ENCODE results near the gene IL19.
"Not testable (repeated sequence)": the region's sequence is repeated elsewhere in the genome, so short reads cannot be mapped to it uniquely, and the experiment has no call there.

The IL19 gene

DNA sequence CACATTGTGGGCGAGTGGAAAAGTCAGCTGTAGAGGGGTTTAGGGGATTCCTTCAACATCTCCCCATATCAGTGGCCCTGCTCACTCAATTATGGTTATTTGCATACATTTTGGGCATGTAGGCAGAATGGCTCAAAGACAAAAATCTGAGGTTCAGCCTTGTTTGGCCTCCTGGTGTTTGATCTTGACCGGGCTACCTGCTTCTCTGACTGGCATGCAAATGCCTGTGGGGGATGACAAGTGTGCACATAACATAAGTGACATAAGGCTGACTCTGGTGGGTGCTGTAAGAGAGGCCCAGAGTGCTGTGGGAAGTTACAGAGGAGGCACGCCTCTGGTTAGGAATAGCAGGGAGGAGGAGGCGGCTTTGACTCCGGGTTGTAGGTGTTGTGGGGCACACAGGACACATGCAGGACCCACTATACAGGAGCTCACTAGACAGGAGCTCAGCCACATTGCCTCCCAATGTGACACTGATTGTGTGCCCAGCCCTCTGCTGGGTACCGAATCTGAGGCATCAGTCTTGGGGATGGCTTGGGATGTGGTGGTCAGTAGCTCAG is 29.4 kb upstream of the IL19 start:
- no peak for DNase-seq (ENCODE audit: low read depth)

DNA sequence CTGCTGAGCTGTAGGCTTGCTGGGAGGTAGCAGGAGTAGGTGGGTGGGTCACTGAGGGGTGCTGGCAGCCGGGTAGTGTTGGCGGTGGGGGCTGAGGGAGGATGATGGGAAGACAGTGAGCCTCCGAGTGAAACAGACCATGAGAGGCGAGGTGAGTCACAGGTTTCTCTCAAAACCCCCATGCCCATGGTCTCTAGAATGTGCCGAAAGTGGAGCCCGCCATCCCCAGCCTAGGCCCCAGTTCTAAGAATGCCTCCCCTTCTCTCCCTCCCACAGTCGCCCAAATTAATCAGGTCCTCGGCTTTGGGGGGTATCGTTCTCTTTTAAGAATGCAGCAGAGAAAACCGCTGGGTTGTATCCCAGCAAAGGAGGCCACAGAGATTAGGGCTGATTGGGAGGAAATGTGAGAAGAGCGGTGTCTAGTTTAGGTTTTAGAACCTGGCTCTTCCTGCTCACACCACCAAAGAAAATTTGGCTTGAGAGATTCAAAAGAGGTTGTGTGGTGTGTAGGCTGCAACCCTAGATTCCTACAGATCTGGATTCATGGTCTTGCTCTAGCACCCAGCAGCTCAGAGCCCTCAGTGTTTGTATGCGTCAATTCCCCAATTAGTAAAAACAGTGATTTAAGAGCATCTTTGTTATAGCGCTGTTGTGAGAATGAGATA is 27.7 kb upstream of the IL19 start:
- no peak for DNase-seq (ENCODE audit: low read depth)

DNA sequence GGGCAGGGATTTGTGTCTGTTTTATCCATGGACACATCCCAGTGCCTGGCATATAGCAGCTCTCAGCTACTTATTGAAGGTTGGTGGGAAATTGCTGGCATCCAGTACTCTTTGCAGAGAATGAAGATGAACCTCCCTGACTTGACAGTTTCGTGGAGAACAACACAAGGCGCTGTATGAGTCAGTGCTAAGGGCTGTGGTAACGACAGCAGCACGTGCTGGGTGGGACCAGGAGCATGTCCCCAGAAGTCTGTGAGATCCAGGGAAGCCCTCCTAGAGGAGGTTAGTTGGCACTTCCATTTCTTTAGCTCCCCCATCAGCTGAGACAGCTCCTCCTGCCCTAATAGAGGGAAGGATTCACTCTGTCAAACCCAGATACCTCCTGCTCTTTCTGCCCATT is 25.9 kb upstream of the IL19 start:
- DNase-seq (ENCODE audit: low read depth) = no peak

DNA sequence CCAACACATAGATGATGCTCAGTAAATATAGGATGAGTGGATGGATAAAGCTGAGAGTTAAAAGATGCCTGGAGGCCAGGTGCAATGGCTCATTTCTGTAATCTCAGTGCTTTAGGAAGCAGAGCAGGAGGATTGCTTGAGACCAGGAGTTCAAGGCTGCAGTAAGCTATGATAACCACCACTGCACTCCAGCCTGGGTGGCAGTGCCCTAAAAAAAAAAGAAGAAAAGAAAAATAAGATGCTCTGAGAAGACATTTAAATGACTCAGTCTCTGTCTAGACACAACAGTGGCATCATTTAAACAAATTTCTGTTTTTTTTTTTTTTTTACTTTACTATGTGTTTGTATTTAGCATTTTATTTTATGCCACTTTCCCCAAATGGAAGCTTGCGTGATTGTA is 25.3 kb upstream of the IL19 start:
- no peak for DNase-seq (ENCODE audit: low read depth)

DNA sequence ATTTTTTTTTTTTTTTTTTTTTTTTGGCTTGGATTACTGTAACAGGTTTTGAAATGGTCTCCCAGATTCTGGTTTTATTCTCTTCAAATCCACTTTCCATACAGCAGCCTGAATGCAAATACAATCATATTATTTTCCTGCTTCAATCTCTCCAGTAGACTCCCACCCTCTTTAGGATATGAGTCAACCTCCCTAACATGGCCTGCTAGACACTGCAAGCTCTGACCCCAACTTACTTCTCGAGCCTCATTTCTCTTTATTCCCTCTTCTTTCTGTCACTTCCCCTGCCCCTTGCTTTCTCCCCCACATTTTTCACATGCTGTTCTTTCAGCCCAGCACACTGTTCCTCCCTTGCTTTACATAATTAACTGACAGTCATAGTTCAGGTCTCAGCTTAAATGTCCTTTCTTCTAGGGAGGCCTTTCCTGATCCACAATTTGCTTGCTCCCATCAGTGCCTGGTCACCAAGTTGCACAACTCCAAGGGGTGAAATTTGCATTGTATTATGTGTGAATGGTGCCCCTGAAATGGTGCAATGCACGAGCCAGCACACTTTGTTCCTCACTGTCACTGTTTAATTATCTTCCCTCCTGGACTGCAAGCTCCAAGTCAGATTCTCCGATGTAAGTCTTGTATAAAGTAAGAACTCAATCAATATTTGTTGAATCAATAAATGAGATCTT is 22.1 kb upstream of the IL19 start:
- DNase-seq (ENCODE audit: low read depth) = no peak

DNA sequence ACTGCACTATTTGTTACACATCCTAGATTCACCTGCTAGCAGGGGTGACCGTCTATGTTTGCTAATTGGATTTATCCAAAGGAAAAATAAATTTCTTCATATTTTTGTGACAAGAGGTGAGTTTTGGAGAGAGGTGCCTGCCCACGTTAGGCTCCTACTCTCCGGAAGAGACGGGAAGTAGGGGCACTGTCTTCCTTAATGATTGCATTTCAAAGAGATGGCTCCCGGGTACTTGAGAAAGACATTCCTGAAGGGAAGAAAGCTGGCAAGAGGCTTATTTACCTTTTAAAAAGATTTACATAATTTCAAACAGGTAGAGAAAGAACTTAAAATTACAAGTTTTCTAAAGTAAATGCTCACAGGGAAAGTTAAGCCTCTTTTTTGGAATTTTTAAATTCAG is 18.7 kb upstream of the IL19 start:
- DNase-seq (ENCODE audit: low read depth) = no peak

DNA sequence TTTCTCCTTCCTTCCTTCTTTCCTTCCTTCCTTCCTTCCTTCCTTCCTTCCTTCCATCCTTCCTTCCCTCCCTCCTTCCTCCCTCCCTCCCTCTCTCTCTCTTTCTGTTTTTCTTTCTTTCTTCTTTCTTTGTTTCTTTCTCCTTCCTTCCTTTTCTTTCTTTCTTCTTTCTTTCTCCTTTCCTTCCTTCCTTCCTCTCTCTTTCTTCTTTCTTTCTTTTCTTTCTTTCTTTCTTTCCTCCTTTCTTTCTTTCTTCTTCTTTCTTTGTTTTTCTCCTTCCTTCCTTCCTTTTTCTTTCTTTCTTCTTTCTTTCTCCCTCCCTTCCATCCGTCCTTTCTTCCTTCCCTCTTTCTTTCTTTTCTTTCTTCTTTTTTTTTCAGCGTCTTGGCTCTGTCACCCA is 18.1 kb upstream of the IL19 start:
- DNase-seq (ENCODE audit: low read depth) = no peak

DNA sequence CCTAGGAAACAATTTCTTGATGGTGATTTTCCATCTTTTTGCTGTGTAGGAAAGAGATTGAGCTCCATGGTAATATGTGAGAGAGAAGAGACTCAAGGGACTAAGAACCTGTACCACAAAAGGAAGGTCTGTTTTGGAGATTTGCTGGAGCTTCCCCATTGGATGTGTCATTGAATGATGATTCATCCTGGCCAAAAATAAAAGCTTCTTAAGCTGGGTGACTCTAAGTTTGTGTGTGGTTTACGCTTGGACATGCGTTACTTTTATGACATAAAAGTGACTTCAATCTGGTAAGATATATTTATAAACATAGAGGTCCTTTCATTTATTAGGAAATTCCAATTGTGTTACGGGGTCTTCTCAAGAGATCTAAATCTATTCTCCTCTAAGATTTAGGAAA is 17.4 kb upstream of the IL19 start:
- no peak for DNase-seq (ENCODE audit: low read depth)

DNA sequence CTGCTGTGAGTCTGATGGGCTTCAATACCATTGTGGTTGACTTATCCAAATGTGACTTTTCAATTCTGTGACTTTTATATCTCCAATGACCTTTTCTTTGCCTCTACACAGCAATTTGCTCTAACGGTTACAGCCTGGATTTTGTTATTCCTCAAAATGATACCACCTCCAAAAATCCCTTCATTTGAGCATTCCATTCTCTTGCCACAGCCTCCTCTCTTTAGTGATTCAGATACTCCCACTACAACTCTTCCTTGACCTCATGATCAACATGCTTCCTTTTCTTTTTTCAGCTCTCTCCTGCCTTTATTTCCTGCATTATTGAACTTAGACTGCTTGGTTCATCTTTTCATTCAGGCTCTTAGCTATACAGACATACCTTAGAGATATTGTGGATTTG is 16.6 kb upstream of the IL19 start:
- DNase-seq (ENCODE audit: low read depth) = no peak

DNA sequence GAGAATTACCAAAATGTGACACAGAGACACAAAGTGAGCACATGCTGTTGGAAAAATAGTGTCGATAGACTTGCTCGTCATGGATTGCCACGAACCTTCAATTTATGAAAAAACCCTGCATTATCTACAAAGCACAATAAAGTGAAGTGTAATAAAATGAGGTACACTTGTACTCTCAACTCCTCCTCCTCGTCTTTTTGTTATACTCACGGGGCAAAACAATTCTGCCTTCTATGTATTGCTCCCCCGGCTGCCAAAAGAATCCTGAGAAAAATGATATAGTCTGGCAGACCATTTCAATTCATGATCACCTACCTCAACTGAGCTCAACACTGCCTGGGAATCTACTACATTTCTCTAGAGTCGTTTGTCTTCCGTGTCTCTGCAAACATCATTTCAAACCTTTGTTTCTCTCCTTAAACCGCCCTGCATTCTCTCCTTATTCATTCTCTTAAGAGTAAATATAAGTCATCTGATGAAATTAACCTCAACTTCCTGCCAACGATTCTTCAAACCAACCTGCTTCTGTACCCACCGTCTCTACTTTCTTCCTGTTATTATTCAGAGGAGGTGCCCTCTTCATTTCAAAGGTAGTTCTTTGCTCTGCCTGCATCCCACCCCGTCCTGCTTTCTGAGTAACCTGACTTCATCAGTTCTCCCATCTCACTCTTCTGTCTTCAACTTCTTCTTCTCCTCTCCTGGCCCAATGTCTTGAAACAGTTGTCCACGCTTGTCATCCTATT is 12.9 kb upstream of the IL19 start:
- no peak for DNase-seq (ENCODE audit: low read depth)

DNA sequence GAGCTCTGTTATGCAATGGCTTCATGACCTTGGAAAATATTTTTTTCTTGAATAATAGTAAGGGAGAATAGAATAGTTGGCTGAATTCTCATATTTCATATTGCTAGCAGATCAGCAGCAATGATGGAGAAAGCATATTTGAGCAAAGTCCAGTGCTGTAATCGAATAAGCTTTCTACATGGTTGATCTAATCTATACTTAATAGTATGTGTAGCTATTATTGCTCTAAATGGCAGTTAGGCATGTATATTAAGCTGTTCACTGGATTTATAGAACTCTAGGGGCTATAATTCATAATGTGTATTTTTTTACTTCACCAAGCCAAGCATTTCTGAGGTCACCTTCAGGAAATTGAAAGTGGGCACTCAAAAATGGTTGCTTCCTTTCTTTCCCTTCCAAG is 10.0 kb upstream of the IL19 start:
- no peak for DNase-seq (ENCODE audit: low read depth)

DNA sequence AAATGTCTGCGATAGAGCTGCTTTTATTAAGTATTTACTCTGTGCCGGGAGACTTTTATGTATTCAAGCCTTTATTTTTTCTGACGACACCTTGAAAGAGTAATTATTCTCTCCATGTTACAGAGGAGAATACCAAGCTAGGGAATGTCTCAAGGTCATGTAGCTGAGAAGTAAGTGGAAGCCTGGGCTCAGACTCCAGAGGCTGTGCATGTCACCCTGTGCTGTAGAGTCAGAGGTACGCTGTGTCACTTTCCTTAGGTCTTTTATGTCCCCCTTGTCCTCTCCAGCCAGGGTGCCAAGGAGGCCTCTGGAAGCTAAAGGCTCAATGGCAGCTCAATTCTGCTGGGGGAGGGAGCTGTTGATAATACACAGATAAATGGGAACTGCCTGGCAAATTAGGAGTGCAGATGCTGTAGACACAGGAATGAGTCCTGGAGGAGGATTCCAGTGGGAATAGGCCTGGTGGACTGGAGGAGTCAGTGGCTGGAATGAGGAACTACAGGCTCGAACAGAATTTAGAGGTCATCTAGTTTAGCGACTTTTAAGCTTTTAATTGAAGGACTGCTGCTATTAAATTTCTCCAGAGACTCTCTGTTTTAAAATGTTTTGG is 9.3 kb upstream of the IL19 start:
- no peak for DNase-seq (ENCODE audit: low read depth)

DNA sequence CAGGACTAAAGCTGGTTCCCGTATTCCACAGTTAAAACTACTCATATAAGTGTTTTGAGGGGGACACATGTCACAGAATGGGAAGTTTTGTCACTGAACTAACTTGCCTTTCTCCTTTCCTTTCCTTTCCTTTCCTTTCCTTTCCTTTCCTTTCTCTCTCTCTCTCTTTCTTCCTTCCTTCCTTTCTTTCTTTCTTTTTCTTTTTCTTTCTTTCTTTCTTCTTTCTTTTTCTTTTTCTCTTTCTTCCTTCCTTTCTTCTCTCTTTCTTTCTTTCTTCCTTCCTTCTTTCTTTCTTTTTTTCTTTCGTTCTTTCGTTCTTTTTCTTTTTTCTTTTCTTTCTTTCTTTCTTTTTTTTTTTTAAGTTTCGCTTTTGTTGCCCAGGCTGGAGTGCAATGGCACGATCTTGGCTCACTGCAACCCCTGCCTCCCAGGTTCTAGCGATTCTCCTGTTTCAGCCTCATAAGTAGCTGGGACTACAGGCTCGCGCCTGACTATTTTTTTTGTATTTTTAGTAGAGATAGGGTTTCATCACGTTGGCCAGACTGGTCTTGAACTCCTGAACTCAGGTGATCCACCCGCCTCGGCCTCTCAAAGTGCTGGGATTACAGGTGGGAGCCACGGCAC is 7.7 kb upstream of the IL19 start:
- not testable (repeated sequence) for DNase-seq (ENCODE audit: low read depth)

DNA sequence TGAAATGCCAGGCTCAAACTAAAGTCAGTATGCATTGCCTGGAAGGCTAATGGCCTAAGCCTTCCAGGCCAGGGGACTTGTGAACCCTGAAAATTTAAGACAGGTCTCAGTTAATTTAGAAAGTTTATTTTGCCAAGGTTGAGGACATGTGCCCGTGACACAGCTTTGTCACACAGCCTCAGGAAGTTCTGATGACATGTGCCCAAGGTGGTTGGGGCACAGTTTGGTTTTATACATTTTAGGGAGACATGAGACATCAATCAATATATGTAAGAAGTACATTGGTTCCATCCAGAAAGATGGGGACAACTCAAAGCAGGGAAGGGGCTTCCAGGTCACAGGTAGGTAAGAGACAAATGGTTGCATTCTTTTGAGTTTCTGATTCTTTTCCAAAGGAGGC is 4.8 kb upstream of the IL19 start:
- DNase-seq (ENCODE audit: low read depth) = not testable (repeated sequence)

DNA sequence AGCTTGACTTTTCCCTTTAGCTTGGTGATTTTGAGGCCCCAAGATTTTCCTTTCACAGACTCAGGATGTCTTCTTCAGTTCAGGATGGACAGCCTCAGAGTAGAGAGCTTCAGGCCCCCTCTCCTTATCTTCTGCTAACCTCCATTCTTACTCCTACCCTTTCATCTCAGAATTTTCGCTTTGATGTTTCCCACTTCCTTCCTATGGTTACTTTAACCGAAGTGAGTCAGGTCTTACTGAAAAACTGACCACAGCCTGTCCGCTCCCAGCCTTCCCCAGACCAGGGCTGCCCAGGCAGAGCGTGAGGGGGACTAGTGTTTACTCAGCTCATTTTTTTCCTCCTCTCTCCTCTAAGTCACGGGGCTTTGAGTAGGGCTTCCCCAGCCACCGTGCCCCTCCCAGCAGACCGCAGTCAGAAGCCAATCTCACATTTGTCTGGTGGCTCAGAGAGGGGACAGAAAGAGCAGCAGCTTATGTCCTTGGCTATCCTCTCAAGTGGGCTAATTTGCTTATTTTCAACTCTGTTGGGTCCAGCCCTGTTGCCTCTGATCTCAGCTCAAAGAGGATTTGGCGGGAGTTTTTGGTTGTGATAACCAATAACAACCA is 4.2 kb upstream of the IL19 start:
- peak; percentile 62 for DNase-seq (ENCODE audit: low read depth)

DNA sequence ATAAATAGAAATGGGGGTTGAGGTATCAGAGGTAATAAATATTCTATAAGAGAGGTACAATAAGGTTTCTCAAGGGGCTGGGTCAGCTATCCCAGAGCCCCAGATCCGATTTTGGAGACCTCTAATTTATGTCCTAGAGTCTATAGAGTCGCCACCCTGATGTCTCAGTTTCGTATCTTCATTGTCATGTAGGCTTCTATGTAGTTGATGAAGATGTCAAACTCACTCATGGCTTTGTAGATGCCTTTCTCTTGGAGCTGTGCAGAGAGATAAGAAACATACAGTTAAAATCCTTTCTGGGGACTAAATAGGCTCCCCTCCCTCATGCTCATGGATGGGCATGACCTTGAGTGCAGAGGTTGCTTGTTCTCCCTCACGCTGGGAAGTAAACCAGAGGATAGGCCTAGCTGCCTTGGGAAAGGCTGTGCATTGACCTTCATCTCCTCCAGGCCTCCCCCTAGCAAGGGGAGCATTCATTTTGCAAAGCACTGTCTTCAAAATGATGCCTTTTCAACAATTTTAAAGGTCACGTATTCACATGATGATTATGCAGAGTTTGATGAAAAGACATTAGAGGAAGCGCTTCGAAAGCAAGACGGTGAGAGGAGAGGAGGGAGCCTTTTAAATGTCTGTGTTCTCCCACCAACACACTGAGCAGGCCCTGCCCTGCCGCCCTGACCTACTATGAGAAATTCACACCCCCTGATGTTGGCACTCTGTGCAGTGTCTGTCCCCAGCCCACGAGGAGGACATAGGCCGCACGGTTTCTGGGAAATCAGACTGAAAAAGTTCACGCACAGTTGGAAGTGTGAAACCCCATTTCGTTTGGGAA is 1.9 kb upstream of the IL19 start:
- no peak for DNase-seq (ENCODE audit: low read depth)

DNA sequence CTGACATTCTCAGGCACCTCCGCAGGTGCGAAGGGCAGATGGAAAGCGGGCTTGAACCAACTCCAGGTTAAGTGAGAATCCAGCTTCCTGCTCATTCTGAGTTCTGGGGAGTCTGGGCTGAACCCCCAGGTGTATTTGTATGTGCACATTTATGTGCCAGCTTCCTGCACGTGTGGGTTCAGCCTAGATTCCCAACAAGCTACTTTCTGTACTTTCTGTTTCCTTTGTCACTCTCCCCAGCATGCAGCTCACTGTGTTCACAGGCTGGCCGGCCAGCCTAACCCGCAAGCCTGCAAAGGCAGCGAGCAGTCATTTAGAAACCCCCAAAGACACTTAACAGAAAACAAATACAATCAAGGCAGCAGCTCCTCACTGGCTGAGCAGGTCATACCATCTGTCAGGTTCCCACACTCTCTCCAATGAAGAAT is 1.3 kb upstream of the IL19 start:
- no peak for DNase-seq (ENCODE audit: low read depth)

DNA sequence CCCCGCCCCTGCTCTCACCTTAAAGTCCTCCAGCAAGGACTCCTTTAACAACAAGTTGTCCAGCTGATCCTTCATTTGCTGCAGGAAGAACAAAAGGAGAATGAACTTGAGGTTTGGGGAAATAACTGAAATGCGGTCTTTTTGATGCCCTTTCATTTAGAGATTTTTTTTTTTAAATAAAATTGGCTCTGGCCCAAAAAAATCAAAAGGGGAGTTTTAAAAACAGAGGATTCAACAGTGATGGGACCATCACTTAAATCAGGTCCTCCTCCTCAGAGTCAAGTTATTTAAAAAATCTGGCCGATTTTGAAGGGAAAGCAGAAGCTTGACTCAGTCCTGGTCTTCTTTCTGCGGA is 742 bp downstream of the IL19 start:
- no peak for DNase-seq (ENCODE audit: low read depth)

DNA sequence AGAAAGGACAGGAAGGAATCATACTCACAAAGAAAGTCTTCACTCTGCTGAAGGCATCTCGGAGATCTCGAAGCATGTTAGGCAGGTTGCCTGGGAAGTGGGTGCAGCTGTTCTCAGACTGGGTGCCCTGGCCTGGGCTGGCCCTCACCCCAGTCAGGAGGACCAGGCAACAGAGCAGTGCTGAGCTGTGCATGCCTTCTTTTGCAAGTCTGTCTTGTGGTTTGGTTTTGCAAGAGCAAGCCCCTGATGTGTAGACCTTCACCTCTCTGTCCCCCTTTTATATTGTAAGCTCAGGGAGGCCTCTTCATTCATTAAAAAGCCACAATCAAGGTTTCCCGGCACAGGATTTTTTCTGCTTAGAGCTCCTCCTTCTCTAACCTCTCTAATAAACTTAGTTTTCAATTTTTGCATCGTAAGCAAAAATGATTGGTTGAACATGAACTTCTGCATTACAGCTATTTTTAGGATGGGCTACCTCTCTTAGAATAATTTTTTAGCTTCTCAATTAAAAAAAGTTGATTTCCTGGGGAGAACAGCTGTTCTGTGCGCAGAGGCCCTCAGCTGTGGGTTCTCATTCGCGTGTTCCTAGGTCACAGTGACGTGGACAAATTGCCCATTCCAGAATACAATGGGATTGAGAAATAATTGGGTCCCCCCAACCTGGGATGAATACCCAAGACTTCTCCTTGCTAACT is 1.8 kb downstream of the IL19 start, which contains the start of gene IL10:
Gene IL10, minus strand, starts transcription at position 252 of the 695 bp plus-strand sequence. Its CDS starts 59 bp downstream, at position 193.
- DNase-seq (ENCODE audit: low read depth) = no peak

DNA sequence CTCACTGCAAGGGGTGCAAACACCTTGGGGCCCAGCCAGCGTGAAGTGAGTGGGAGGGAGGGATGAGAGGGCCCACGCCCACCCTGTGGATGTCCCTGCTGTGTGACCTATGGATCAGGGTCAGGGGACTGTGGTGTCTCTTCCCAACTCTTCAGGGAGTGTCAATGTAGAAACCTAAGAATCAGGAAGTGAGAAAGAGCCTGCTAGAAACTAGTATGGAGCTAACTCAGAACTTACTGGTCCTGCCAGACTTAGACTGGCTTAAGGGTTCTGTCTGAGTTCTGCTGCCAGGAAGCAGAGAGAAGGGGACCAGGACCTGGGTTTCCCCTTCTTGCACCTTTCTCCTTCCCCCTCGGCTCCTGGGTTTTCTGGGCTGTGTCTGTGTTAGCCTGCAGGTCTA is 3.5 kb downstream of the IL19 start:
- DNase-seq (ENCODE audit: low read depth) = no peak

Measured in T-helper 22 cell (primary cell).